K562 (cell line): Measurements from ENCODE around the gene DNAI7. TPM values are rescaled to one million over a fixed set of nuclear protein-coding genes. Genes with fewer than 3 reads are reported as not detected.
A peak's percentile ranks its signal among the peaks of the same experiment; 100 is the strongest.

Source experiments
- ATAC-seq: fragments of 200-7000 bp; cut with Tn5 transposase; 3 replicates; pipeline ENCODE4 v1.9.1; 2020; ENCODE audit warnings: moderate library complexity
- BruUV-seq: library from RNA; stranded (reverse); fragments of 400-500 nt; replicated peaks from 2 replicates; lab custom pipeline; 2021; lab: Mats Ljungman, UMichigan
- CTCF ChIA-PET: fragments of 300-600 bp; formaldehyde crosslinking; extraction: SDS; loops from one replicate; lab custom pipeline; 2021; ENCODE audit warnings: low intra/inter-chr PET ratio; lab: Yijun Ruan, JAX
- POLR2A ChIA-PET: fragments of 300-600, 350-650 bp; sonication (Branson Sonifier 250); formaldehyde crosslinking; extraction: SDS; loops from one replicate; lab custom pipeline; 2021; ENCODE audit warnings: antibody characterized with exemption, inconsistent platforms; lab: Yijun Ruan, JAX
- DNase-seq, 4 experiments: peaks; one replicate each; pipeline versions ENCODE4 v3.0.0 to v3.0.0-alpha.2; 2011 to 2018; ENCODE audit warnings: low spot score in 3 of 4, mixed read lengths in 3 of 4; ENCODE audit errors: extremely low read depth in 1 of 4
- FAIRE-seq: peaks from 2 replicates; lab custom pipeline; 2011; peaks lifted over from hg19 to GRCh38; lab: Jason Lieb, UNC
- H2AFZ ChIP-seq: 2 replicates; pipeline ENCODE4 v1.6.0; 2011; ENCODE audit warnings: low read depth, low read length, control low read depth, inconsistent platforms
- H3K27ac ChIP-seq: fragments of 200-600 bp; 3 replicates; pipeline ENCODE4 v1.8.0; 2011; ENCODE audit warnings: low read depth, mild to moderate bottlenecking, control low read depth, inconsistent platforms, low read length, moderate library complexity, mixed read lengths; ENCODE audit errors: extremely low read depth
- H3K27me3 ChIP-seq, 2 experiments: fragments of 300-600 bp in 1 of 2; 2 replicates in 1 of 2; 3 replicates in 1 of 2; pipeline versions ENCODE4 v1.6.0 to v1.8.0; 2011; ENCODE audit warnings: inconsistent platforms in 2 of 2, low read length in 2 of 2, mild to moderate bottlenecking in 1 of 2, mixed read lengths in 1 of 2, moderate library complexity in 1 of 2; ENCODE audit not compliant: control insufficient read depth in 2 of 2, insufficient read depth in 2 of 2
- H3K36me3 ChIP-seq: fragments of 300-600 bp; 3 replicates; pipeline ENCODE4 v1.8.0; 2011; ENCODE audit warnings: mild to moderate bottlenecking, low read length, inconsistent platforms; ENCODE audit not compliant: control insufficient read depth, insufficient read depth
- H3K4me1 ChIP-seq, 2 experiments: fragments of 200-600 bp in 1 of 2; replicated peaks in 1 of 2; 2 replicates in 1 of 2; 3 replicates in 1 of 2; pipeline versions ENCODE4 v1.5.1 to v1.8.0; 2011; ENCODE audit warnings: inconsistent platforms in 2 of 2, low read length in 2 of 2, mild to moderate bottlenecking in 1 of 2, mixed read lengths in 1 of 2, moderate library complexity in 1 of 2; ENCODE audit not compliant: control insufficient read depth in 2 of 2, insufficient read depth in 2 of 2
- H3K4me2 ChIP-seq: 2 replicates; pipeline ENCODE4 v1.6.1; 2011; ENCODE audit warnings: low read length, control low read depth, inconsistent platforms, mixed read lengths; ENCODE audit not compliant: insufficient read depth
- H3K4me3 ChIP-seq: fragments of 200-600 bp; sonication (generic), shearing (Covaris generic); 2 replicates; pipeline ENCODE4 v1.5.1; 2016; ENCODE audit warnings: control low read depth, inconsistent platforms
- H3K79me2 ChIP-seq: fragments of 200-600 bp; 3 replicates; pipeline ENCODE4 v1.8.0; 2011; ENCODE audit warnings: low read length, inconsistent platforms; ENCODE audit not compliant: control insufficient read depth, insufficient read depth
- H3K9ac ChIP-seq, 2 experiments: 2 replicates each; pipeline versions ENCODE4 v1.6.0 to v1.6.1; 2011; ENCODE audit warnings: low read depth in 2 of 2, low read length in 2 of 2, control low read depth in 1 of 2, inconsistent platforms in 1 of 2, mild to moderate bottlenecking in 1 of 2, mixed read lengths in 1 of 2; ENCODE audit not compliant: insufficient read depth in 1 of 2
- H3K9me1 ChIP-seq: one replicate; pipeline ENCODE4 v1.6.0; 2011; ENCODE audit warnings: inconsistent platforms, mild to moderate bottlenecking, low read length, moderate library complexity; ENCODE audit not compliant: control insufficient read depth, insufficient read depth
- H3K9me3 ChIP-seq: replicated peaks from 2 replicates; pipeline ENCODE4 v1.5.1; 2011; ENCODE audit warnings: low read depth, low read length, inconsistent platforms; ENCODE audit not compliant: control insufficient read depth, insufficient read depth
- H4K20me1 ChIP-seq: replicated peaks from 2 replicates; pipeline ENCODE4 v1.6.1; 2011; ENCODE audit warnings: low read length, inconsistent platforms, mixed read lengths; ENCODE audit not compliant: control insufficient read depth, insufficient read depth
- CUX1 ChIP-seq: fragments of 200-800 bp; sonication (Bioruptor generic); IDR thresholded peaks from 2 replicates; pipeline ENCODE4 v1.6.1; 2016; ENCODE audit warnings: missing genetic modification characterization, missing compliant biosample characterization
- E2F3 ChIP-seq: fragments of 250-450 bp; sonication (Bioruptor Pico); IDR thresholded peaks from 2 replicates; pipeline ENCODE4 v1.4.0; 2020; ENCODE audit warnings: mild to moderate bottlenecking
- E2F5 ChIP-seq: sonication (generic); formaldehyde crosslinking; IDR thresholded peaks from 2 replicates; pipeline ENCODE4 v1.8.0; 2022; ENCODE audit warnings: mild to moderate bottlenecking, missing genetic modification reagents
- NFYB ChIP-seq: IDR thresholded peaks from 2 replicates; pipeline ENCODE4 v1.6.1; 2011; ENCODE audit warnings: mild to moderate bottlenecking, moderate library complexity; ENCODE audit not compliant: insufficient read length; ENCODE audit errors: extremely low read depth
- RBM34 ChIP-seq: fragments of 200-400 bp; formaldehyde crosslinking; IDR thresholded peaks from 2 replicates; pipeline ENCODE4 v1.6.1; 2018; ENCODE audit warnings: low read length, borderline replicate concordance; ENCODE audit not compliant: insufficient read depth
- RBM39 ChIP-seq: fragments of 200-400 bp; formaldehyde crosslinking; optimal IDR thresholded peaks from 2 replicates; pipeline ENCODE3; 2018; ENCODE audit warnings: low read depth, low read length
- SFPQ ChIP-seq: fragments of 200-400 bp; formaldehyde crosslinking; IDR thresholded peaks from 2 replicates; pipeline ENCODE4 v1.6.1; 2017; ENCODE audit warnings: mild to moderate bottlenecking, low read depth, low read length, moderate library complexity
- ZBTB33 ChIP-seq: sonication (generic); formaldehyde crosslinking; IDR thresholded peaks from 2 replicates; pipeline ENCODE4 v1.8.1; 2023; ENCODE audit warnings: mild to moderate bottlenecking, missing genetic modification reagents
- ZNF316 ChIP-seq: fragments of 450-650 bp; IDR thresholded peaks from 2 replicates; pipeline ENCODE4 v1.6.1; 2016
- WGBS: fragments of 100-300 bp; shearing (Covaris generic); methylation state at CpG from one replicate; pipeline ENCODE4 v1.1.6; 2016; ENCODE audit warnings: low coverage, mixed read lengths; ENCODE audit not compliant: insufficient coverage; ENCODE audit errors: missing lambda C conversion rate; 5-methylcytosine and 5-hydroxymethylcytosine counted together
- in situ Hi-C: fragments of 300-500 bp; cut with MboI; formaldehyde crosslinking; loops from 4 replicates; pipeline ENCODE4 v1.15.0; 2018; ENCODE audit warnings: inconsistent platforms, mixed read lengths
- intact Hi-C: fragments of 100-400 bp; cut with micrococcal nuclease; formaldehyde crosslinking; loops from 2 replicates; pipeline ENCODE4 v1.14.2; 2022
- polyA plus RNA-seq, 8 experiments: library from polyadenylated mRNA; depleted of rRNA in 4 of 8; stranded (reverse) in 5 of 8; unstranded in 3 of 8; fragments of >200 nt; fragmentation: Nextera tagmentation in 2 of 8; fragmentation: Illumina TruSeq in 1 of 8; extraction: Ambion mirVana in 2 of 8; extraction: Trizol in 1 of 8; gene quantifications; 2 replicates each; pipeline versions ENCODE4 v1.2.1 to v1.2.3, GENCODE V29; 2011 to 2014; ENCODE audit warnings: inconsistent platforms in 1 of 8, missing spikeins in 1 of 8
- total RNA-seq, 7 experiments: library from RNA; depleted of rRNA in 6 of 7; stranded (reverse); fragments of >200 nt in 6 of 7; fragmentation: Illumina TruSeq in 2 of 7; extraction: Trizol in 2 of 7; gene quantifications; 2 replicates each; pipeline versions ENCODE4 v1.2.1 to v1.2.3, GENCODE V29; 2011 to 2021; ENCODE audit warnings: low replicate concordance in 1 of 7

The DNAI7 gene
- total and polyA plus RNA-seq, 9 of the 15 experiments (the other 6 are each of a cell fraction or from before 2014, with no cell fraction given), result 0.06 to 0.76 (median 0.17) TPM; not detected in 1

- TF ChIP-seq SFPQ (no peak), ZBTB33 (no peak), RBM39 (no peak), E2F5 (no peak), E2F3 (CRISPR knock-in tag) (no peak)
These were observed 13.6 kb upstream of the DNAI7 start (continued) for GRCh38 chr12:25208554-25208953.

GRCh38 chr12:25207846-25208245 is 12.9 kb upstream of the DNAI7 start:
- DNase-seq, result no peak
- Histone ChIP-seq H3K36me3 (peaks cover 33% of the 10 kb centered on the region), H3K9me3 (no peaks in the 10 kb centered on the region), H3K27me3 (no peaks in the 10 kb centered on the region), H3K4me1 (no peaks in the 10 kb centered on the region), H3K27ac (no peak overlapping the region), H3K9me1 (no peaks in the 10 kb centered on the region), H3K4me2 (no peak overlapping the region), H3K9ac (no peak overlapping the region), H3K79me2 (no peaks in the 10 kb centered on the region), H2AFZ (no peak overlapping the region), H4K20me1 (no peaks in the 10 kb centered on the region), H3K4me3 (no peak overlapping the region)
- CTCF ChIA-PET, result no interaction called here
- 63% methylated on average over 1 of the region's 1 CpG for WGBS
- intact Hi-C loops, result no loop called here
- BruUV-seq, result no TSS peak
- POLR2A ChIA-PET, result no interaction called here
- no peak for FAIRE-seq
- TF ChIP-seq ZNF316 (peak; percentile 48; the same call in 1 of the 2 replicates), CUX1 (CRISPR knock-in tag) (no peak), NFYB (no peak), RBM34 (no peak)
- in situ Hi-C loops, result no loop called here
- ATAC-seq, result no peak
